Prostate gland (tissue), 2 donors: ENCODE data around the gene APPL2. TPM values are rescaled to one million over a fixed set of nuclear protein-coding genes. Genes with fewer than 3 reads are reported as not detected.

ENCODE experiments used
- DNase-seq: peaks from one replicate; pipeline ENCODE4 v3.0.0-alpha.2; 2019; ENCODE audit warnings: low spot score
- H3K27ac ChIP-seq, 2 donors: fragments of 200-600 bp; sonication (generic); 2 replicates each; pipeline ENCODE4 v1.5.1; 2017 to 2019
- H3K27me3 ChIP-seq: fragments of 200-600 bp; sonication (generic); replicated peaks from 2 replicates; pipeline ENCODE4 v1.5.1; 2019; ENCODE audit not compliant: insufficient read depth
- H3K36me3 ChIP-seq, 2 donors: fragments of 200-600 bp; sonication (generic); 1 replicate in 1 of 2; 2 replicates in 1 of 2; pipeline versions ENCODE4 v1.5.1 to v1.8.1; 2017 to 2019
- H3K4me1 ChIP-seq: fragments of 200-600 bp; sonication (generic); replicated peaks from 2 replicates; pipeline ENCODE4 v1.5.1; 2019
- H3K4me3 ChIP-seq, 2 donors: fragments of 200-600 bp; sonication (generic); 2 replicates each; pipeline ENCODE4 v1.5.1; 2017 to 2019
- H3K9me3 ChIP-seq: fragments of 200-600 bp; sonication (generic); 2 replicates; pipeline ENCODE4 v1.5.1; 2017
- CTCF ChIP-seq, 4 experiments: fragments of 200-600 bp in 2 of 4; fragments of 450-650 bp in 2 of 4; sonication (generic) in 2 of 4; IDR thresholded peaks; 1 replicate in 3 of 4; 2 replicates in 1 of 4; pipeline ENCODE4 v1.5.1; 2016 to 2019; ENCODE audit warnings: antibody characterized with exemption in 4 of 4, mild to moderate bottlenecking in 2 of 4, moderate library complexity in 2 of 4
- POLR2A ChIP-seq: fragments of 450-650 bp; IDR thresholded peaks from one replicate; pipeline ENCODE4 v1.6.1; 2016; ENCODE audit warnings: antibody characterized with exemption, mild to moderate bottlenecking
- POLR2AphosphoS5 ChIP-seq: sonication (generic); formaldehyde crosslinking; IDR thresholded peaks from one replicate; pipeline ENCODE4 v1.6.1; 2017; ENCODE audit warnings: antibody characterized with exemption
- WGBS: methylation state at CpG from one replicate; pipeline ENCODE4 v1.1.5; 2018; 5-methylcytosine and 5-hydroxymethylcytosine counted together
- intact Hi-C: fragments of 100-400 bp; cut with DNase I; formaldehyde crosslinking; loops from one replicate; pipeline ENCODE4 v1.14.2; 2022
- total RNA-seq, 2 donors: library from RNA; depleted of rRNA; stranded (reverse); fragments of >200 nt; gene quantifications; one replicate each; pipeline ENCODE4 v1.1.0, GENCODE V29; 2016

APPL2 gene
- total RNA-seq, 2 donors from 2014 or later, result 72.0 to 110 TPM

GRCh38 chr12:105279460-105280056 lies 43.6 kb upstream of the APPL2 start:
- Histone ChIP-seq H3K4me1 (no peaks in the 10 kb centered on the region), H3K9me3 (no peaks in the 10 kb centered on the region), H3K36me3 (no peaks in the 10 kb centered on the region), H3K27ac (no peak overlapping the region), H3K27me3 (no peaks in the 10 kb centered on the region), H3K4me3 (no peak overlapping the region)
- DNase-seq, result no peak
- intact Hi-C loops, result loop anchor here (5.0 kb wide), 1 partner anchor 103 kb away; no protein-coding TSS in a partner anchor
- WGBS, result 86% methylated on average over 6 of the region's 6 CpGs
- no peak for TF ChIP-seq POLR2A
- peak; percentile 23 to 55 (median 32) for TF ChIP-seq CTCF (IDR thresholded peaks at IDR 0.05)

- TF ChIP-seq POLR2AphosphoS5 (no peak), CTCF (IDR thresholded peaks at IDR 0.05) (no peak), POLR2A (no peak)
- intact Hi-C loops, result loop anchor here (5.0 kb wide), 1 partner anchor 104 kb away; no protein-coding TSS in a partner anchor
- H3K9me3 ChIP-seq, result no peaks in the 10 kb centered on the region
Observed at GRCh38 chr12:105278043-105278697, 42.2 kb upstream of the APPL2 start.

DNA sequence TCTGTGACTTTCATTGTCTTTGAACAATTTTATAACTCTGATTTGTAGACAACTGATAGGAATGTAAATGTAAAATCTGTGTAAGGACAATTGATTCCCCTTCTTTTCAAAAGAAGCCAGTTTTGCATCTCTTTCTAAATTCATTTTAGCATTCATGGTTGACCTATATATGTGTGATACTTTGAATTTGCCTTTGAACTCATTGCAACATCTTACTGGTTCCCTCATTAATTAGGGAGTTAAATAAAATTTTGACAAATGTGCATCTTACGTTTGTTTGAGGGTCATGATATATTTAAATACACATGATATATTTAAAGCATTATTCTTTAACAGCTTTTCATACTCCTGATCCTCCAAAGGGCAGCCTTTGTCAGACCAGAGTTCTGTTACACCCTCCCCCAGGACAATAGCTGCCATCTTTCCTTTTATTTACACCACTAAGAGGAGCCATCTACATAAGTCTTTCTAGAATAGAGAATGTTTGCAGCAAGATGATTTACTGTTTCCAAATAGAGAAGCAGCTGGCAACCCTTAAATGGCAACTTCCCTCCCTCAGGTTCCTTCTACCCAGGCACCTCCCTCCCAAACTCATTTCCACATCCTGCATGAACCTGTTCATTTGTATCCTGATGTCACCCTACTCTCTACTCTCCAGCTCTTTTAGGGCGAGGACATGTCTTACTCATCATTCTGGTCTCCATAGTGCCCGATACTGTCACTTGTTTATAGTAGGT lies 40.2 kb upstream of the APPL2 start:
- TF ChIP-seq POLR2AphosphoS5 (no peak), POLR2A (no peak)
- WGBS, result 85% methylated on average over 3 of the region's 3 CpGs
- no peak overlapping the region for H3K4me3 ChIP-seq
- no peaks in the 10 kb centered on the region for H3K9me3 ChIP-seq
- intact Hi-C loops, result loop anchor here (5.0 kb wide), 1 partner anchor 106 kb away; no protein-coding TSS in a partner anchor
- no peaks in the 10 kb centered on the region for H3K4me1 ChIP-seq
- DNase-seq, result no peak
- H3K27me3 ChIP-seq, result no peaks in the 10 kb centered on the region
- H3K36me3 ChIP-seq, result no peaks in the 10 kb centered on the region
- no peak overlapping the region for H3K27ac ChIP-seq

More at GRCh38 chr12:105278043-105278697, 42.2 kb upstream of the APPL2 start:
- Histone ChIP-seq H3K27ac (no peak overlapping the region), H3K27me3 (no peaks in the 10 kb centered on the region), H3K4me1 (no peaks in the 10 kb centered on the region), H3K4me3 (no peak overlapping the region), H3K36me3 (no peaks in the 10 kb centered on the region)
- DNase-seq, result no peak
- 58% methylated on average over 4 of the region's 4 CpGs for WGBS

DNA sequence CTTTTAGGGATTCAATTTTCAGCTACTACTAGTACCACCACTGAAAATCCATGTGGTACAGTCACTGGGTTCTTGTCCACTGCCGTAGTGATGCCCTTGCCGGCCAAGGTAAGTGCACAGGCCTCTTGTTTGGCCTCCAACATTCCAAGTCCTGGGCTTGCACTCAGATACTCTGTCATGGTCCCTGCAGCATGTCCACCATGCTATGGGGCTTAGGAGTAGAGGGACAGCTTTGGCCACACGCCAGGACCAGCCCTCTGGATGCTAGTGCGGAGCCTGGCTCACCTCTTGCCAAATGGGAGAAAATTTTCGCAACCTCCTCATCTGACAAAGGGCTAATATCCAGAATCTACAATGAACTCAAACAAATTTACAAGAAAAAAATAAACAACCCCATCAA lies 38.6 kb upstream of the APPL2 start:
- Histone ChIP-seq H3K27me3 (no peaks in the 10 kb centered on the region), H3K9me3 (no peaks in the 10 kb centered on the region), H3K4me3 (no peak overlapping the region), H3K36me3 (no peaks in the 10 kb centered on the region), H3K4me1 (no peaks in the 10 kb centered on the region), H3K27ac (no peak overlapping the region)
- 85% methylated on average over 5 of the region's 5 CpGs for WGBS
- intact Hi-C loops, result no loop called here
- no peak for TF ChIP-seq POLR2A
- no peak for DNase-seq

- Histone ChIP-seq H3K4me3 (no peak overlapping the region), H3K9me3 (no peaks in the 10 kb centered on the region), H3K27ac (no peak overlapping the region), H3K4me1 (no peaks in the 10 kb centered on the region), H3K36me3 (no peaks in the 10 kb centered on the region), H3K27me3 (no peaks in the 10 kb centered on the region)
- TF ChIP-seq POLR2A (no peak), POLR2AphosphoS5 (no peak)
- WGBS, result 69% methylated on average over 2 of the region's 2 CpGs
- no peak for DNase-seq
- intact Hi-C loops, result no loop called here
Observed at GRCh38 chr12:105273601-105274000, 37.6 kb upstream of the APPL2 start.

GRCh38 chr12:105272814-105273416 lies 36.9 kb upstream of the APPL2 start:
- Histone ChIP-seq H3K36me3 (no peaks in the 10 kb centered on the region), H3K27ac (no peak overlapping the region), H3K4me1 (no peaks in the 10 kb centered on the region), H3K9me3 (no peaks in the 10 kb centered on the region), H3K27me3 (no peaks in the 10 kb centered on the region), H3K4me3 (no peak overlapping the region)
- TF ChIP-seq POLR2AphosphoS5 (peak; percentile 65), CTCF (IDR thresholded peaks at IDR 0.05) (no peak)
- WGBS, result 65% methylated on average over 4 of the region's 4 CpGs
- intact Hi-C loops, result no loop called here
- peak; percentile 50 for DNase-seq
